A549 (cell line): ENCODE results near the gene HSPB2. TPM values are rescaled to one million over a fixed set of nuclear protein-coding genes. Genes with fewer than 3 reads are reported as not detected.

Experiments used
- ATAC-seq, 2 experiments: fragments of 200-7000 bp in 1 of 2; fragments of >200 bp in 1 of 2; cut with Nextera tagmentation in 1 of 2; cut with Tn5 transposase in 1 of 2; 3 replicates each; pipeline versions ENCODE4 v1.8.0 to v1.9.1; 2018 to 2020; ENCODE audit warnings: mild to moderate bottlenecking in 1 of 2, moderate library complexity in 1 of 2
- CTCF ChIA-PET: fragments of 300-600 bp; sonication (Branson Sonifier 250); formaldehyde crosslinking; extraction: SDS; loops from one replicate; lab custom pipeline; 2021; ENCODE audit warnings: antibody characterized with exemption, inconsistent platforms; lab: Yijun Ruan, JAX
- POLR2A ChIA-PET: fragments of 350-600 bp; formaldehyde crosslinking; extraction: SDS; loops from one replicate; lab custom pipeline; 2021; ENCODE audit warnings: antibody characterized with exemption, inconsistent platforms; lab: Yijun Ruan, JAX
- DNase-seq, 2 experiments: peaks; one replicate each; pipeline versions ENCODE4 v3.0.0 to v3.0.0-alpha.2; 2011 to 2016; ENCODE audit warnings: low read depth in 1 of 2, low spot score in 1 of 2
- FAIRE-seq: peaks from 2 replicates; lab custom pipeline; 2011; peaks lifted over from hg19 to GRCh38; lab: Jason Lieb, UNC
- H3K27ac ChIP-seq, 2 experiments: fragments of >200 bp; sonication (Bioruptor Twin); formaldehyde crosslinking; 3 replicates each; pipeline ENCODE4 v1.5.1; 2016 to 2017
- H3K4me1 ChIP-seq: fragments of >200 bp; sonication (Bioruptor Twin); formaldehyde crosslinking; 3 replicates; pipeline ENCODE4 v1.6.1; 2016
- H3K4me2 ChIP-seq: fragments of >200 bp; sonication (Bioruptor Twin); formaldehyde crosslinking; 3 replicates; pipeline ENCODE4 v1.6.1; 2016
- H3K4me3 ChIP-seq: fragments of >200 bp; sonication (Bioruptor Twin); formaldehyde crosslinking; 3 replicates; pipeline ENCODE4 v1.5.1; 2016
- H3K9me3 ChIP-seq: fragments of >200 bp; sonication (Bioruptor Twin); formaldehyde crosslinking; 3 replicates; pipeline ENCODE4 v1.6.1; 2016
- BCL3 ChIP-seq: fragments of >200 bp; sonication (Bioruptor Twin); formaldehyde crosslinking; IDR thresholded peaks from 3 replicates; pipeline ENCODE4 v1.6.1; 2016
- BHLHE40 ChIP-seq: IDR thresholded peaks from 2 replicates; pipeline ENCODE4 v1.6.1; 2012; ENCODE audit warnings: low read depth, low read length, inconsistent platforms
- CBX8 ChIP-seq: fragments of 200-600 bp; sonication (generic); IDR thresholded peaks from 2 replicates; pipeline ENCODE4 v1.6.1; 2016
- CHD2 ChIP-seq: fragments of 150-350 bp; IDR thresholded peaks from 2 replicates; pipeline ENCODE4 v1.6.1; 2014; ENCODE audit warnings: low read length; ENCODE audit not compliant: partially characterized antibody
- CHD4 ChIP-seq: fragments of 200-600 bp; sonication (generic); IDR thresholded peaks from 2 replicates; pipeline ENCODE4 v1.6.1; 2016; ENCODE audit warnings: antibody characterized with exemption, mild to moderate bottlenecking, borderline replicate concordance
- FOXS1 ChIP-seq: fragments of 250-450 bp; sonication (Bioruptor Pico); IDR thresholded peaks from 2 replicates; pipeline ENCODE4 v1.5.0; 2020; ENCODE audit warnings: mild to moderate bottlenecking, moderate library complexity
- HEYL ChIP-seq: fragments of 250-450 bp; sonication (Bioruptor Pico); IDR thresholded peaks from 2 replicates; pipeline ENCODE4 v1.8.0; 2021; ENCODE audit warnings: mild to moderate bottlenecking, moderate library complexity
- HMGXB4 ChIP-seq: fragments of 250-450 bp; sonication (Bioruptor Pico); IDR thresholded peaks from 2 replicates; pipeline ENCODE4 v1.5.0; 2021; ENCODE audit warnings: mild to moderate bottlenecking, moderate library complexity, borderline replicate concordance
- HOXA7 ChIP-seq: fragments of 250-450 bp; sonication (Bioruptor Pico); IDR thresholded peaks from 2 replicates; pipeline ENCODE4 v1.5.0; 2020; ENCODE audit warnings: mild to moderate bottlenecking, moderate library complexity
- HOXB5 ChIP-seq: fragments of 250-450 bp; sonication (Bioruptor Pico); IDR thresholded peaks from 2 replicates; pipeline ENCODE4 v1.5.0; 2020; ENCODE audit warnings: mild to moderate bottlenecking, moderate library complexity
- JUN ChIP-seq, 2 experiments: fragments of >200 bp; sonication (Bioruptor Twin); formaldehyde crosslinking; IDR thresholded peaks; 2 replicates in 1 of 2; 3 replicates in 1 of 2; pipeline ENCODE4 v1.6.1; 2016 to 2017
- KDM5A ChIP-seq: fragments of 200-600 bp; sonication (generic); IDR thresholded peaks from 2 replicates; pipeline ENCODE4 v1.6.1; 2016; ENCODE audit warnings: antibody characterized with exemption, mild to moderate bottlenecking
- MAX ChIP-seq: IDR thresholded peaks from 2 replicates; pipeline ENCODE4 v1.6.1; 2012
- MAZ ChIP-seq: fragments of 150-350 bp; IDR thresholded peaks from 2 replicates; pipeline ENCODE4 v1.6.1; 2014; ENCODE audit warnings: antibody characterized with exemption, low read depth, low read length, borderline replicate concordance
- NFE2L2 ChIP-seq: fragments of 150-350 bp; conservative IDR thresholded peaks from 2 replicates; pipeline ENCODE4 v1.6.1; 2014; ENCODE audit warnings: low read length
- NR3C1 ChIP-seq: fragments of >200 bp; sonication (Bioruptor Twin); formaldehyde crosslinking; IDR thresholded peaks from 3 replicates; pipeline ENCODE4 v1.6.1; 2017
- PHF8 ChIP-seq: fragments of 200-600 bp; sonication (generic); IDR thresholded peaks from 2 replicates; pipeline ENCODE4 v1.6.1; 2016; ENCODE audit warnings: low read depth, mild to moderate bottlenecking, antibody characterized with exemption, moderate library complexity, borderline replicate concordance
- POLR2A ChIP-seq: IDR thresholded peaks from 2 replicates; pipeline ENCODE4 v1.6.1; 2012; ENCODE audit warnings: mild to moderate bottlenecking, low read length
- RCOR1 ChIP-seq: fragments of 150-350 bp; IDR thresholded peaks from 2 replicates; pipeline ENCODE4 v1.6.1; 2014; ENCODE audit warnings: antibody characterized with exemption, low read length, low read depth
- RNF2 ChIP-seq: fragments of 200-600 bp; sonication (generic); IDR thresholded peaks from 2 replicates; pipeline ENCODE4 v1.6.1; 2016; ENCODE audit warnings: low read depth, mild to moderate bottlenecking, antibody characterized with exemption, moderate library complexity, borderline replicate concordance
- SMC3 ChIP-seq: fragments of >200 bp; sonication (Bioruptor Twin); formaldehyde crosslinking; IDR thresholded peaks from 3 replicates; pipeline ENCODE4 v1.6.1; 2018; ENCODE audit warnings: inconsistent platforms
- SREBF2 ChIP-seq: fragments of 450-650 bp; IDR thresholded peaks from 2 replicates; pipeline ENCODE4 v1.6.1; 2014; ENCODE audit warnings: mild to moderate bottlenecking, moderate library complexity
- TFCP2L1 ChIP-seq: fragments of 250-450 bp; sonication (Bioruptor Pico); IDR thresholded peaks from 2 replicates; pipeline ENCODE4 v1.5.0; 2021; ENCODE audit warnings: mild to moderate bottlenecking
- whole genome bisulfite sequencing: methylation state at CpG from one replicate; pipeline ENCODE4 v1.1.6; 2017; ENCODE audit errors: missing lambda C conversion rate; 5-methylcytosine and 5-hydroxymethylcytosine counted together
- polyA plus RNA-seq, 4 experiments: library from polyadenylated mRNA; depleted of rRNA in 3 of 4; stranded (reverse); fragments of >200 nt; fragmentation: RNase III in 1 of 4; extraction: RNeasy Plus Mini Kit Qiagen cat#74134 plus additional on column Dnase treatment in 1 of 4; gene quantifications; 2 replicates in 3 of 4; 3 replicates in 1 of 4; pipeline ENCODE4 v1.2.3, GENCODE V29; 2011 to 2017

The HSPB2 gene
- polyA plus RNA-seq, 2 of the 4 experiments (the other 2 are of a cell fraction), result not detected

- DNase-seq, result peak; percentile 70 to 82
- Histone ChIP-seq H3K4me1 (peaks cover 9% of the 10 kb centered on the region; the same call in 2 of the 3 replicates), H3K27ac (peak within 1 kb of the TSS; percentile 92 to 99), H3K4me2 (peak within 1 kb of the TSS; percentile 90), H3K4me3 (peak within 1 kb of the TSS; percentile 61), H3K9me3 (no peaks in the 10 kb centered on the region)
- ChIA-PET POLR2A (interaction anchor here (0.9 to 1.6 kb wide), 4 partner anchors 56 to 269 kb away, joined by 3 to 4 read pairs (median 4); partner anchors contain the start of gene SIK2), CTCF (interaction anchor here (0.6 to 1.8 kb wide), 7 partner anchors 10 to 111 kb away, joined by 3 to 6 read pairs (median 4); no protein-coding TSS in a partner anchor)
- 1% methylated on average over 24 of the region's 51 CpGs for WGBS
- no peak for FAIRE-seq
- peak; percentile 94 to 96 for ATAC-seq
- TF ChIP-seq PHF8 (peak; percentile 35; the same call in 1 of the 2 replicates), MAX (0 out of 2 replicates have a peak, but pooled peaks have one; percentile 52), RNF2 (no peak), JUN (IDR thresholded peaks at IDR 0.05) (peak; percentile 40 to 42; a peak in 1 of 5 replicates), KDM5A (peak; percentile 44; the same call in 1 of the 2 replicates), HOXA7 (CRISPR knock-in tag) (no peak), POLR2A (peak; percentile 33)
- TF ChIP-seq, all 56 proteins: peak for 5
Observed at GRCh38 chr11:111870886-111871692, 41.4 kb upstream of the HSPB2 start, which contains the start of gene ALG9. Gene ALG9 (minus strand): TSS chr11:111871581. CDS start chr11:111871482, 99 bp downstream.

GRCh38 chr11:111871693-111872161 lies 40.8 kb upstream of the HSPB2 start:
- FAIRE-seq (no peak), ATAC-seq (no peak), DNase-seq (no peak)
- Histone ChIP-seq H3K4me1 (peaks cover 9% of the 10 kb centered on the region; the same call in 2 of the 3 replicates), H3K4me2 (peak overlapping the region; percentile 90), H3K9me3 (no peaks in the 10 kb centered on the region), H3K4me3 (peak overlapping the region; percentile 61), H3K27ac (peak overlapping the region; percentile 92 to 99)
- ChIA-PET POLR2A (interaction anchor here (0.9 to 1.6 kb wide), 4 partner anchors 55 to 269 kb away, joined by 3 to 4 read pairs (median 4); partner anchors contain the start of gene SIK2), CTCF (interaction anchor here (0.6 to 1.8 kb wide), 8 partner anchors 10 to 110 kb away, joined by 3 to 6 read pairs (median 4); no protein-coding TSS in a partner anchor)
- TF ChIP-seq BCL3 (no peak), TFCP2L1 (CRISPR knock-in tag) (no peak), RCOR1 (no peak), JUN (IDR thresholded peaks at IDR 0.05) (no peak; a peak in 1 of 5 replicates), PHF8 (no peak), MAZ (no peak), SREBF2 (no peak), HOXB5 (CRISPR knock-in tag) (no peak), BHLHE40 (no peak), HEYL (CRISPR knock-in tag) (no peak), HOXA7 (CRISPR knock-in tag) (no peak), FOXS1 (no peak), CBX8 (no peak), HMGXB4 (no peak), SMC3 (no peak), CHD2 (no peak), NR3C1 (no peak), NFE2L2 (no peak), CHD4 (no peak)
- 48% methylated on average over 5 of the region's 5 CpGs for WGBS
